ENCODE results near the gene KRTAP20-1. TPM values are rescaled to one million over a fixed set of nuclear protein-coding genes. Genes with fewer than 3 reads are reported as not detected.

KRTAP20-1 gene
- polyA plus RNA-seq, 2 of the 4 experiments (the other 2 are of a cell fraction): not detected

DNA sequence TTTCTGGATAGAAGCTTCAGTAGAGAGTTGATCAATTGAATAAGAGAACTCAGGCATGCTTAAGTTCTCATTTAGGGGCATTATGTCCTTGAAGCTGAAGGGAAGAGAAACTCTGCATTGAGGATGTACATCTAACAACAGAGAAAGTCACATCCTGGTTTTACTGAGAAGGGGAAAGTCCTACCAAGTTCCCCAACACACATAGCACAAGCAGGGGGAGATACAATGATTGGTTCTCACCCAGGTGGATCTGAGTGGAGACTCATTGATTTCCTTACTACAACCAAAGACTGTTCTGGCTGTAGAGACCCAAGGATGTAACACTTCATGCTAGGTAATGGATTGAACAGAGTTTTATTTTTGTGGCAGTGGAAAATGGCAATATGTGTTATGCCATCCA is 1.0 kb upstream of the KRTAP20-1 start:
- no peak for FAIRE-seq
- ATAC-seq: no peak
- Histone ChIP-seq H3K27ac (no peak overlapping the region), H3K9me3 (no peaks in the 10 kb centered on the region), H3K4me2 (no peak overlapping the region), H3K4me3 (no peak overlapping the region), H3K4me1 (no peaks in the 10 kb centered on the region)
- no peak for DNase-seq (ENCODE audit: low read depth in 1 of 2, low spot score in 1 of 2)
- CTCF ChIA-PET: no interaction called here
- no peak for TF ChIP-seq SREBF2 (IDR thresholded peaks at IDR 0.05)
- no peak for TF ChIP-seq KDM1A (IDR thresholded peaks at IDR 0.05; ENCODE audit: low read depth)
- no peak for TF ChIP-seq RFX5 (IDR thresholded peaks at IDR 0.05)
- TF ChIP-seq NFE2L2 (conservative IDR thresholded peaks at IDR 0.05; ENCODE audit: low read length): no peak
- no peak for TF ChIP-seq CBX2 (IDR thresholded peaks at IDR 0.05; ENCODE audit: borderline replicate concordance, low read depth)
- no peak for TF ChIP-seq ZFP36 (IDR thresholded peaks at IDR 0.05; ENCODE audit: borderline replicate concordance, partially characterized antibody)
- TF ChIP-seq ZC3H11A (IDR thresholded peaks at IDR 0.05): no peak
- no peak for TF ChIP-seq POLR2A (IDR thresholded peaks at IDR 0.05; ENCODE audit: low read length)
- no peak for TF ChIP-seq HOXB13 (CRISPR knock-in tag; IDR thresholded peaks at IDR 0.05; ENCODE audit: low read depth)
- TF ChIP-seq HEYL (CRISPR knock-in tag; IDR thresholded peaks at IDR 0.05): no peak
- TF ChIP-seq EP300 (IDR thresholded peaks at IDR 0.05): no peak
- TF ChIP-seq CEBPB (IDR thresholded peaks at IDR 0.05): no peak
- no peak for TF ChIP-seq HMGXB4 (CRISPR knock-in tag; IDR thresholded peaks at IDR 0.05; ENCODE audit: borderline replicate concordance)
- no peak for TF ChIP-seq ATOH8 (CRISPR knock-in tag; IDR thresholded peaks at IDR 0.05; ENCODE audit: low read depth)
- TF ChIP-seq NR3C1 (IDR thresholded peaks at IDR 0.05): no peak
- TF ChIP-seq RARB (CRISPR knock-in tag; IDR thresholded peaks at IDR 0.05): no peak
- POLR2A ChIA-PET: no interaction called here

- Histone ChIP-seq H3K4me1 (no peaks in the 10 kb centered on the region), H3K4me2 (no peak overlapping the region), H3K4me3 (no peak overlapping the region), H3K27ac (no peak overlapping the region), H3K9me3 (no peaks in the 10 kb centered on the region)
- no peak for FAIRE-seq
- ChIA-PET POLR2A (no interaction called here), CTCF (no interaction called here)
- no peak for ATAC-seq
- TF ChIP-seq TP53 (CRISPR knock-in tag; IDR thresholded peaks at IDR 0.05) (no peak), BHLHE40 (IDR thresholded peaks at IDR 0.05; ENCODE audit: low read depth, low read length) (no peak)
- no peak for DNase-seq (ENCODE audit: low read depth in 1 of 2, low spot score in 1 of 2)
These were observed 3.9 kb downstream of the KRTAP20-1 start for GRCh38 chr21:30620080-30620479.

GRCh38 chr21:30620522-30620921 is 4.3 kb downstream of the KRTAP20-1 start, which contains the start of gene KRTAP20-4:
Gene KRTAP20-4 (plus strand): TSS chr21:30620627.
- ChIA-PET POLR2A (no interaction called here), CTCF (no interaction called here)
- DNase-seq (ENCODE audit: low read depth in 1 of 2, low spot score in 1 of 2): no peak
- ATAC-seq: no peak
- TF ChIP-seq EP300 (IDR thresholded peaks at IDR 0.05) (no peak), RCOR1 (IDR thresholded peaks at IDR 0.05; ENCODE audit: low read depth, low read length) (no peak), TP53 (CRISPR knock-in tag; IDR thresholded peaks at IDR 0.05) (no peak), NPAS2 (CRISPR knock-in tag; IDR thresholded peaks at IDR 0.05; ENCODE audit: borderline replicate concordance) (no peak), ELK1 (IDR thresholded peaks at IDR 0.05; ENCODE audit: low read depth, low read length) (no peak), POLR2AphosphoS2 (conservative IDR thresholded peaks at IDR 0.05; ENCODE audit: low read length) (no peak), RARB (CRISPR knock-in tag; IDR thresholded peaks at IDR 0.05) (no peak), HEYL (CRISPR knock-in tag; IDR thresholded peaks at IDR 0.05) (no peak), SMC3 (IDR thresholded peaks at IDR 0.05) (no peak), MYC (IDR thresholded peaks at IDR 0.05; ENCODE audit: borderline replicate concordance, low read length) (no peak), HOXB13 (CRISPR knock-in tag; IDR thresholded peaks at IDR 0.05; ENCODE audit: low read depth) (no peak), ESRRA (IDR thresholded peaks at IDR 0.05; ENCODE audit: borderline replicate concordance, low read length) (no peak), MAZ (IDR thresholded peaks at IDR 0.05; ENCODE audit: borderline replicate concordance, low read depth, low read length) (no peak), RNF2 (IDR thresholded peaks at IDR 0.05; ENCODE audit: borderline replicate concordance, low read depth) (no peak), PHF8 (IDR thresholded peaks at IDR 0.05; ENCODE audit: borderline replicate concordance, low read depth) (no peak), POLR2A (IDR thresholded peaks at IDR 0.05; ENCODE audit: low read length) (no peak), RFX5 (IDR thresholded peaks at IDR 0.05) (no peak), HDAC2 (IDR thresholded peaks at IDR 0.05) (no peak), CBX2 (IDR thresholded peaks at IDR 0.05; ENCODE audit: borderline replicate concordance, low read depth) (no peak)
- TF ChIP-seq, protein P1, sequence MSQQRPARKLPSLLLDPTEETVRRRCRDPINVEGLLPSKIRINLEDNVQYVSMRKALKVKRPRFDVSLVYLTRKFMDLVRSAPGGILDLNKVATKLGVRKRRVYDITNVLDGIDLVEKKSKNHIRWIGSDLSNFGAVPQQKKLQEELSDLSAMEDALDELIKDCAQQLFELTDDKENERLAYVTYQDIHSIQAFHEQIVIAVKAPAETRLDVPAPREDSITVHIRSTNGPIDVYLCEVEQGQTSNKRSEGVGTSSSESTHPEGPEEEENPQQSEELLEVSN (IDR thresholded peaks at IDR 0.05; ENCODE audit: borderline replicate concordance, low read depth): no peak
- Histone ChIP-seq H3K27ac (no peak within 1 kb of the TSS), H3K4me2 (no peak within 1 kb of the TSS), H3K9me3 (no peaks in the 10 kb centered on the region), H3K4me1 (no peaks in the 10 kb centered on the region), H3K4me3 (no peak within 1 kb of the TSS)
- 2% methylated on average over 3 of the region's 3 CpGs for WGBS (ENCODE audit: missing lambda C conversion rate)
- no peak for FAIRE-seq

Measured in A549 (cell line).